Skin epidermis (tissue), 12 donors: ENCODE data around the gene KLHL21.
"Not testable (repeated sequence)": the region's sequence is repeated elsewhere in the genome, so short reads cannot be mapped to it uniquely, and the experiment has no call there.

Source experiments
- H3K27ac ChIP-seq, 21 experiments: fragments of 200-600 bp; sonication (generic) in 11 of 21; one replicate each; pipeline ENCODE4 v1.5.0; 2020; ENCODE audit warnings: mild to moderate bottlenecking in 3 of 21, inconsistent platforms in 2 of 21, moderate library complexity in 2 of 21
- H3K4me3 ChIP-seq, 7 experiments: fragments of 200-600 bp; sonication (generic) in 2 of 7; one replicate each; pipeline ENCODE4 v1.5.0; 2020; ENCODE audit warnings: inconsistent platforms in 2 of 7, mild to moderate bottlenecking in 2 of 7, moderate library complexity in 1 of 7

Gene KLHL21, protein sequence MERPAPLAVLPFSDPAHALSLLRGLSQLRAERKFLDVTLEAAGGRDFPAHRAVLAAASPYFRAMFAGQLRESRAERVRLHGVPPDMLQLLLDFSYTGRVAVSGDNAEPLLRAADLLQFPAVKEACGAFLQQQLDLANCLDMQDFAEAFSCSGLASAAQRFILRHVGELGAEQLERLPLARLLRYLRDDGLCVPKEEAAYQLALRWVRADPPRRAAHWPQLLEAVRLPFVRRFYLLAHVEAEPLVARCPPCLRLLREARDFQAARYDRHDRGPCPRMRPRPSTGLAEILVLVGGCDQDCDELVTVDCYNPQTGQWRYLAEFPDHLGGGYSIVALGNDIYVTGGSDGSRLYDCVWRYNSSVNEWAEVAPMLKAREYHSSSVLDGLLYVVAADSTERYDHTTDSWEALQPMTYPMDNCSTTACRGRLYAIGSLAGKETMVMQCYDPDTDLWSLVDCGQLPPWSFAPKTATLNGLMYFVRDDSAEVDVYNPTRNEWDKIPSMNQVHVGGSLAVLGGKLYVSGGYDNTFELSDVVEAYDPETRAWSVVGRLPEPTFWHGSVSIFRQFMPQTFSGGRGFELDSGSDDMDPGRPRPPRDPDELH

DNA sequence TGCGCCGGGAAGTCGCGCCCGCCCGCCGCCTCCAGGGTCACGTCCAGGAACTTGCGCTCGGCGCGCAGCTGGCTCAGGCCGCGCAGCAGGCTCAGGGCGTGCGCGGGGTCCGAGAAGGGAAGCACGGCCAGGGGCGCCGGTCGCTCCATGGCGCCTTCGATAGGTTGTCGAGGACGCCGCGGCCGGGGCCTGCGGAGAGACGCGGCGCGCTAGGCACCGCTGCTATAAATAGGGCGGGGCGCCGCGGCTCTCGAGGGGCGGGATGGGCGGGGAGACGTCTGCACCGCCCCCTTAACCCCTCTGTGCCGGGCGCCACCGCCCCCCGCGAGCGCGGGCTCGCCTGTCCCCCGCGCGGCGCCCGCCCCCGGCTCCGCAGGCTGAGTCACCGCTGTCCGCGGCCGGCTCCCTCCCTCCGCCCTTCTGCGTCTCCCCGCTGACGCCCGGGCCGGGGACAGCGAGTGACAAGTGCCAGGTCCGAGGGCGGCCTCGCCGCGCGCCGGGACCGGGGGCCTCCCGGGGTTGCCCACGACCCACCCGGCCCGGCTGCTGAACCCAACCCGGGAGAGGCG lies at the start of gene KLHL21:
Gene KLHL21 (minus strand): TSS at position 201 of the 569 bp plus-strand sequence. CDS start 52 bp downstream, at position 149.
- Histone ChIP-seq H3K27ac (peak within 1 kb of the TSS; percentile 87 to 99 (median 98)), H3K4me3 (peak within 1 kb of the TSS; percentile 70 to 98 (median 88))

DNA sequence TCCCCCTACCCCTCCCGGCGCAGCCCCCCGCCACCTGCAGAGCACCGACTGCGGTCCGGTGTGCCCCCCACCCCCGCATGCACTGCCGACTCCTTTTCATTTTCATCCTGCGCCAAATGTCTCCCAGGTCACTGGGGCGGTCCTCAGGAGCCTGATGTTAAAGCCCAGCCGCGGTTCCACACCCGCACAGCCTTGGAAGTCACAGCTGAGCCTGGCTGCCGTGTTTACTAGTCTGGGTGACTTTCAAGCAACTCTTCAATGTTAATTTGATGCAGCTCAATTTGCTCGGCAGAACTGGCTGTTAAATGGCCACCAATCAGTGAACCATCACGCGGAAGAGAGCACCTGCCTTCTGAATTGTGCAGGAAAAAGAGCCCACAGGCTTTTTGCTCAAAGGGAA lies 49.2 kb upstream of the KLHL21 start:
- Histone ChIP-seq H3K27ac (no peak overlapping the region), H3K4me3 (no peak overlapping the region)

GRCh38 chr1:6648556-6648955 lies 45.9 kb upstream of the KLHL21 start:
- H3K4me3 ChIP-seq = no peak overlapping the region
- no peak overlapping the region for H3K27ac ChIP-seq

- Histone ChIP-seq H3K4me3 (no peak overlapping the region), H3K27ac (no peak overlapping the region)
Measured at GRCh38 chr1:6646499-6647148, 44.0 kb upstream of the KLHL21 start.

- Histone ChIP-seq H3K27ac (no peak overlapping the region), H3K4me3 (no peak overlapping the region)
Measured at GRCh38 chr1:6645018-6645417, 42.3 kb upstream of the KLHL21 start.

DNA sequence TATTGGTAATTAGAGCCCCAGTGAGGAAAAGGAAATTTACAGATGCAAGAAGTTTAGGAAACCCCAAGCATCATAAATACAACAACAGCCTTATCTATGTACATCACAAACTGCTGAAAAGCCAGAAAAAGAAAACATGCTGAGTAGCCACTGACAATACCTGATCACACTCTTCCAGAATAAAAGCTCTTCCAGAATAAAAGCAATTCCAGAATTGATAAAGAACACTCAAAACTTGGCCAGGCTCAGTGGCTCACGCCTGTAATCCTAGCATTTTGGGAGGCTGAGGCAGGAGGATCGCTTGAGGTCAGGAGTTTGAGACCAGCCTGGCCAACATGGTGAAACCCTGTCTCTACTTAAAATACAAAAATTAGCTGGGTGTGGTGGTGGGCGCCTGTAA lies 38.2 kb upstream of the KLHL21 start:
- not testable (repeated sequence) for H3K4me3 ChIP-seq, H3K27ac ChIP-seq

DNA sequence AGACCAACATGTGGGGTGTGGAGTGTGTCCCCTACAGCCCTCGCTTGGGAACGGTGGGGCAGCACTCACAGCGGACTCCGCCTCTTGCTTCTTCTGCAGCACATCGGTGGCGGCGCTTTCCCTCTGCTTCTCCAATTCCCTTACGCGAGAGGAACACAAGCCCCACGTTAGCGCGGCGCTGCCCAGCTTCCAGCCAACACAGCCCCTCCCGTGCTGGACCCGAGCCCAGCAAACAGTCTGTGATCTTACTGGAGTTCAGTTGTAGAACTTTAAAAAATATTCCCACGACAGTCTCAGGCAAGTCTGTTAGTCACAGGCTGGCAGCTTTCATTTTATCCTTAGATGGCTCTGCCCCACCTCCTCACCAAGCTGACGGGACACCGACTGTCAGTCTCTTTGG lies 35.6 kb upstream of the KLHL21 start:
- no peak overlapping the region for H3K4me3 ChIP-seq
- peak overlapping the region in 5 of 21 experiments; percentile 16 to 63 (median 26) for H3K27ac ChIP-seq

- H3K27ac ChIP-seq = peak overlapping the region in 5 of 21 experiments; percentile 6 to 39 (median 32)
Measured at GRCh38 chr1:6637770-6638169, 35.1 kb upstream of the KLHL21 start.

DNA sequence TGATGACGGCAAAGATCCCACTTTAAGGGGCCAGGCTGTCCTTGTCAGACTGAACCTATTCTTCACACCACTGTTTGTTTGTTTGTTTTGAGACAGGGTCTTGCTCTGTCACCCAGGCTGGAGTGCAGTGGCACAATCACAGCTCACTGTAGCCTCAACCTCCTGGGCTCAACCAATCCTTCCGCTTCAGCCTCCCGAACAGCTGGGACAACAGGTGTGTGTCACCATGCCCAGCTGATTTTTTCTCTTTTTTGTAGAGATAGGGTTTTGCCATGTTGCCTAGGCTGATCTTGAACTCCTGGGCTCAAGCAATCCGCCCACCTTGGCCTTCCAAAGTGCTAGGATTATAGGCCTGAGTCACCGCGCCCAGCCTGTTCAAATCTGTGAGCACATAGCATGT lies 34.1 kb upstream of the KLHL21 start:
- peak overlapping the region in 1 of 21 experiments; percentile 5 for H3K27ac ChIP-seq
- not testable (repeated sequence) for H3K4me3 ChIP-seq

More at GRCh38 chr1:6637770-6638169, 35.1 kb upstream of the KLHL21 start:
- H3K4me3 ChIP-seq = no peak overlapping the region

DNA sequence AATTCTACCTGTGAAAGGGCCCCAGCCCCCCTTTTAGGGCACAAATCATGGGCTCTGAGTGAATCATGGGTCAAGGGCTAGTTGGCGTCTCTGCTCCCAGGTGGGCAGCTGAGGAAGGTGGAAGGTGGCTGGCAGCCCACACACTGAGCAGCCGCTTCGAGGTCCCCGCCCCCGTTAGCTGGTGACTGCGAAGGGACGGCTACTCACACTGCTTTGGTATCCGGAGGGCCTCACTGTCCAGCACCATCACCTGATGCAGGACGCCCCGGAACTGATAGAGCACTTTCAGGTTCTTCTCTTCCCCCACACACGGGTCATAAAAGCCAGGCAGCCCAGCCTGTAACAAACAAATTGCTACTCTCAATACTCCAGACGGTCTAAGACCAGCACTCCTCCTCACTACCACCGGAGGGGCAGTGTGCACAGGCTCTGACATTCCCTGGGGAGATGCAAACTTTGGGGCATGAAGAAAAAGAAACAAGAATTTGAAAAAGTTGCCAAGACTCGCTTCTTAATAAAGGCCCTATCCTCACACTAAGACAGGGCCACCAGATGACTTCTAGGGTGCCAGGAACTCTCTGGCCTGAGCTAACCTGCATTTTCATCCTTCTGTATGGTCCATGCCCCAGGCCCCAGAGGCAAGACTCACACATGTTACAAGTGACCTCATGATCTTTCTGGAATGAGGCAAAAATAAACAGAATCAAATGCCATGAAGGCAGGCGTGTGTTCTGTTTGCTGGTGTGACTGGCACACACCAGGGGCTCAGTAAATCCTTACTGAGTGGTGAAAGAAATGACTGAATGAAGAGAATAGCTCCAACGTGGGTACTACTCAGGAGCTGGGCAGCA lies 33.5 kb upstream of the KLHL21 start:
- H3K27ac ChIP-seq = peak overlapping the region in 1 of 21 experiments; percentile 5
- H3K4me3 ChIP-seq = no peak overlapping the region

DNA sequence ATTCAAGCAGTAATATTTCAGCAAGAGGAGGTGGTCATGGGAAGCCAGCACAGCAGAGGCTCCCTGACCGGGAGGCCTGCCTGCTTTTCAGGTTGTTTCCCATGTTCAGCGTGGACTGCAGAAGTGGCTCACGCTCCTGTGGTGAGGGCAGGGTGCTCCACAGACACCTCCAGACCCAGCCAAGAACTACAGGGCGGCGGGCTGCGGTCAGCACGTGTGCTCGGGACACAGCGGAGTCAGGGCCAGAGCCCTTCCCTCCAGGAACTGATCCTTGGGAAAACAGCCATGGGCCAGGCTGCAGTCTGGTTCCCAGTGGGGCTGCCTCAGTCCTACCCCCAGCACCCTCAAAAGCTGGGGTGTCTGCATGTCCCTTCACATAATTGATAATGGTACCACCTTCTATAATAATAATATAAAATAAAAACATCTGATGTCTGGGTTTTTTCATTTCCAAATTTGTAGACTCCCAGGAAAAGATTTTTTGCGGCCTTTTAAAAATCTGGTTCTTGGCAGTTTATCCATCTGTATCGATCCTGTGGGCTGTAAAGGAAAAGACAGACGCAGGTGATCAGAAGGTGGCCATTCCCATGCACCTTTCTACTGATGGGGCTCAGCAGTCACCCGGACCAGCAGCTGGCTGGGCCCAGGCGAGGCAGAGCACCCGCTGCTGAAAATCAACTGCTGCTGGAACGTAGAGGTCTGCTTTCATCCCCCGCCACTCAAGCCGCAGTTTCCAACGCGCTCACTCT lies 32.7 kb upstream of the KLHL21 start:
- Histone ChIP-seq H3K4me3 (no peak overlapping the region), H3K27ac (no peak overlapping the region)

- H3K4me3 ChIP-seq = no peak overlapping the region
- no peak overlapping the region for H3K27ac ChIP-seq
Measured at GRCh38 chr1:6634371-6635052, 31.8 kb upstream of the KLHL21 start.

DNA sequence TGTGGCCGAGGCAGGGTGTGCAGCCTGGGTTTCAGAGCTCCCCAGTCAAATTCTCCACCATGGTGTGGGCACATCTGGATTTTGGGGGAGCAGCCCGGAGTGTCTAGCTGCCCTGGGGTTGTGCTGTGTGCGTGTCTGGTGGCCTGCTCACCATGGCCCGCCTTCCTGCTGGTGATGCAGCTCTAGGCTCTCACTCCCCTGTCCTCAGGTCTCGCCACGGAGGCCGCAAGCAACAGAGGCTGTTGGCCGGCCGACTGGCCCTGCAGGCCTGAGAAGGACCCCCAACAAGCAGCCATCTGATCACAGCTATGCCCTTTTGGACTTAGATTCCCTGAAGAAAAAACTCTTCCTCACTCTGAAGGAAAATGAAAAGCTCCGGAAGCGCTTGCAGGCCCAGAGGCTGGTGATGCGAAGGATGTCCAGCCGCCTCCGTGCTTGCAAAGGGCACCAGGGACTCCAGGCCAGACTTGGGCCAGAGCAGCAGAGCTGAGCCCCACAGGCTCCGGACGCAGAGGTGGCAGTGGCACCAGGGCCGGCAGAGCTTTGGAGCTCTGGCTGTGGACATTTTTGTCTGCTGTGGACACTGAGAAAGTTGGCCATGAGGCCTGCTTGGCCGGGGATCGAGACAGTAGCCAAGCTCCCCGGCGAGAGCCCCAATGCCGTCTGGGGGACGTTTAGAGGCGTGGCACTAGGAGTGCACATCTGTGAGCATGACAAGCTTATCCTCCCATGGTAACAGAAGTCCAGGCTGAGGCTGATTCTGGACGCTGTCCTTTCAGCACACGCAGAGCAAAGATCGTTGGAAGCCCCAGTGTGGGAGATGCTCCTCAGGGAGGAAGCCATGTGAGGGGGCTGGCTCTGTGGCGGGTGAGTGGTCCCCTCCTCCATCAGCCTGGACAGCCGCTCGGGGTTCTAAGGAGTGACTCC lies 30.2 kb upstream of the KLHL21 start:
- Histone ChIP-seq H3K27ac (no peak overlapping the region), H3K4me3 (no peak overlapping the region)

GRCh38 chr1:6631058-6631457 lies 28.4 kb upstream of the KLHL21 start:
- no peak overlapping the region for H3K27ac ChIP-seq
- H3K4me3 ChIP-seq = no peak overlapping the region

GRCh38 chr1:6630027-6630426 lies 27.4 kb upstream of the KLHL21 start:
- no peak overlapping the region for H3K4me3 ChIP-seq

DNA sequence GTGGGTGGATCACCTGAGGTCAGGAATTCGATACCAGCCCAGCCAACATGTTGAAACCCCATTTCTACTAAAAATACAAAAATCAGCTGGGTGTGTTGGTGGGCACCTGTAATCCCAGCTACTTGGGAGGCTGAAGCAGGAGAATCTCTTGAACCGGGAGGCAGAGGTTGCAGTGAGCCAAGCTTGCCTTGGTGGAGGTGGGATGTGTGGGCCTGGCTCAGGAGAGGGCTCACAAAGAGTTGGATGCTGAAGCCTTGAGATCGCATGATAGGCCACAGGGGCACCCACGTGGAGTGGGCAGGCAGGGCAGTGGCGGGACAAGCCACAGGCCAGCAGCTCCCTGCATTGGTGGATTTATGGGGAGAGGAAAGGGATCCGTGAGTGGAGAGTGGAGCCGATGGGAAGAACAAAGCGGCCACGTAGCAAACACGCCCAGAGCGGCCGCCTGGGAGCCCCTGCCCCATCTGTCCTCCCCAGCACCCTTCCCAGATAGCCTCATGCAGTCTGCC lies 26.4 kb upstream of the KLHL21 start:
- Histone ChIP-seq H3K4me3 (no peak overlapping the region), H3K27ac (no peak overlapping the region)

More at GRCh38 chr1:6630027-6630426, 27.4 kb upstream of the KLHL21 start:
- H3K27ac ChIP-seq = peak overlapping the region in 1 of 21 experiments; percentile 16
